ENCODE measurements around the gene LRRN2. TPM values are rescaled to one million over a fixed set of nuclear protein-coding genes. Genes with fewer than 3 reads are reported as not detected.

Gene LRRN2
- total and polyA plus RNA-seq, 9 of the 15 experiments (the other 6 are each of a cell fraction or from before 2014, with no cell fraction given), result 0.05 TPM; not detected in 8

- intact Hi-C loops (cut with micrococcal nuclease) (no loop called here), in situ Hi-C loops (cut with MboI) (no loop called here)
- Histone ChIP-seq H3K27ac (ENCODE audit: extremely low read depth, low read depth, low read length) (no peak overlapping the region), H3K27me3 (ENCODE audit: control insufficient read depth in 2 of 2, insufficient read depth in 2 of 2, low read length in 2 of 2) (0 out of 5 replicates have a peak, but pooled peaks cover 0 to 8% of the 10 kb centered on the region in 2 experiments), H4K20me1 (replicated peaks; ENCODE audit: control insufficient read depth, insufficient read depth, low read length) (no peaks in the 10 kb centered on the region), H3K4me2 (ENCODE audit: insufficient read depth, low read length) (no peak overlapping the region), H3K9ac (ENCODE audit: insufficient read depth in 1 of 2, low read depth in 2 of 2, low read length in 2 of 2) (no peak overlapping the region), H3K9me1 (ENCODE audit: control insufficient read depth, insufficient read depth, low read length) (no peaks in the 10 kb centered on the region), H3K36me3 (ENCODE audit: control insufficient read depth, insufficient read depth, low read length) (no peaks in the 10 kb centered on the region), H3K79me2 (ENCODE audit: control insufficient read depth, insufficient read depth, low read length) (no peaks in the 10 kb centered on the region), H3K4me3 (no peak overlapping the region), H3K9me3 (replicated peaks; ENCODE audit: control insufficient read depth, insufficient read depth, low read depth, low read length) (no peaks in the 10 kb centered on the region), H2AFZ (ENCODE audit: low read depth, low read length) (peak overlapping the region; percentile 3; the same call in 1 of the 2 replicates), H3K4me1 (replicated peaks in 1 of 2; ENCODE audit: control insufficient read depth in 2 of 2, insufficient read depth in 2 of 2, low read length in 2 of 2) (peaks cover 0 to 2% of the 10 kb centered on the region in 2 experiments; a peak in 3 of 5 replicates)
- TF ChIP-seq ZBTB11 (CRISPR knock-in tag; IDR thresholded peaks at IDR 0.05) (no peak), CC2D1A (IDR thresholded peaks at IDR 0.05) (no peak), C11orf30 (IDR thresholded peaks at IDR 0.05; ENCODE audit: low read depth) (peak; percentile 77), MAFG (tag; conservative IDR thresholded peaks at IDR 0.05) (peak; percentile 68), NFE2 (IDR thresholded peaks at IDR 0.05; ENCODE audit: low read depth) (peak; percentile 76), IFI16 (CRISPR knock-in tag; IDR thresholded peaks at IDR 0.05) (no peak), BRCA1 (IDR thresholded peaks at IDR 0.05) (no peak), BRCA1 (CRISPR knock-in tag; IDR thresholded peaks at IDR 0.05) (no peak), CHCHD3 (CRISPR knock-in tag; IDR thresholded peaks at IDR 0.05) (no peak), KLF16 (IDR thresholded peaks at IDR 0.05) (no peak), SMARCA5 (IDR thresholded peaks at IDR 0.05) (0 out of 2 replicates have a peak, but pooled peaks have one; percentile 14), ZNF175 (CRISPR knock-in tag; IDR thresholded peaks at IDR 0.05; ENCODE audit: low read depth) (no peak), ZNF316 (IDR thresholded peaks at IDR 0.05) (peak; percentile 73)
- DNase-seq (ENCODE audit: extremely low read depth in 1 of 4, low spot score in 3 of 4), result no peak
- ChIA-PET POLR2A (interaction anchor here (0.6 kb wide), 2 partner anchors 219 to 797 kb away, joined by 3 read pairs; no protein-coding TSS in a partner anchor), CTCF (ENCODE audit: low intra/inter-chr PET ratio) (no interaction called here)
- no peak for FAIRE-seq
- ATAC-seq, result peak; percentile 25; the same call in 2 of the 3 replicates
- no TSS peak for BruUV-seq (replicated peaks)
- 58% methylated on average over 8 of the region's 8 CpGs for WGBS (ENCODE audit: insufficient coverage, low coverage, missing lambda C conversion rate)
Observed at GRCh38 chr1:204723131-204723787, 37.7 kb upstream of the LRRN2 start.

Measured in K562 (cell line).